ENCODE results near the gene SDF4.

GRCh38 chr1:1225238-1225845 lies 6.5 kb downstream of the SDF4 start:
- TF ChIP-seq CTCF (IDR thresholded peaks at IDR 0.05; ENCODE audit: insufficient read depth, low read depth, low read length) (no peak), EZH2 (IDR thresholded peaks at IDR 0.05; ENCODE audit: insufficient read depth, low read length) (no peak)

Data from astrocyte (in vitro differentiated cells and primary cell).